GM12872 (cell line): Measurements from ENCODE around the gene AUH.

Experiments
- TF ChIP-seq, protein P1 (sequence below): IDR thresholded peaks from 3 replicates; pipeline ENCODE4 v1.5.1; 2011; ENCODE audit warnings: low read depth, mild to moderate bottlenecking, low read length, moderate library complexity; ENCODE audit not compliant: insufficient read depth

AUH gene

DNA sequence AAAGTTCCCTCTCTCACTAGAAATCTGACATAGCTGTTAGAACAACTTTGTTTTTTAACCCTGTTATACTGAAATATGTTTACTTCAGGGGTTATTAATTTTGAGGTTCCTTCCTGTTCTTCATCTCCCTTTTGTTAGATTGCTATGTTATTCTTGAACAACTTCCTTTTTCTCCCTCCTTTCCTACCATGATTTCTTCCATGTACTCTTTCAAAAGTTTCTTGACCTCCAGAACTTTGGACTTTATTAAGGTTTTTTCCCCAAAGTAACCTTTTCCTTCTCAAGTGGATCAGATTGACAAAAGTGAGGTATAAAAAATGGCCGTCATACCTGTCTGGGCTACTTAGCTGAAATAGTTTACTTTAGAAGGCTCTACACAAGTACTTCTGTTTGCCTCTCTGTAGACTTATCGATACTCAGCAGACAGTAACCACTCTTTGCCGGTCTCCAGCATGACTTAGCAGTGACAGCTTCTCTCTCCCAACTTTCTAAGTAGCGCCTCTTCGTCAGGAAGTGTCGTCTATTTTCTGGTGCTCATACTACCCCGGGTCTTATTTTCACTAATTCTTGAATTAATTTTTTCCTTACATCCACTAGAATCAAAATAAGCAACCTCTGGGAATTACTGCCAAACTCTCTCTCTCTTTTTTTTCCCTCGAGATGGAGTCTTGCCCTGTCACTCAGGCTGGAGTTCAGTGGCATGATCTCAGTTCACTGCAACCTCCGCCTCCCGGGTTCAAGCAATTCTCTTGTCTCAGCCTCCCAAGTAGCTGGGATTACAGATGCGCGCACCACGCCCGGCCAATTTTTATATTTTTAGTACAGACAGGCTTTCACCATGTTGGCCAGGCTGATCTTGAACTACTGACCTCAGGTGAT, 42.2 kb upstream of the AUH start:
- TF ChIP-seq, protein P1, sequence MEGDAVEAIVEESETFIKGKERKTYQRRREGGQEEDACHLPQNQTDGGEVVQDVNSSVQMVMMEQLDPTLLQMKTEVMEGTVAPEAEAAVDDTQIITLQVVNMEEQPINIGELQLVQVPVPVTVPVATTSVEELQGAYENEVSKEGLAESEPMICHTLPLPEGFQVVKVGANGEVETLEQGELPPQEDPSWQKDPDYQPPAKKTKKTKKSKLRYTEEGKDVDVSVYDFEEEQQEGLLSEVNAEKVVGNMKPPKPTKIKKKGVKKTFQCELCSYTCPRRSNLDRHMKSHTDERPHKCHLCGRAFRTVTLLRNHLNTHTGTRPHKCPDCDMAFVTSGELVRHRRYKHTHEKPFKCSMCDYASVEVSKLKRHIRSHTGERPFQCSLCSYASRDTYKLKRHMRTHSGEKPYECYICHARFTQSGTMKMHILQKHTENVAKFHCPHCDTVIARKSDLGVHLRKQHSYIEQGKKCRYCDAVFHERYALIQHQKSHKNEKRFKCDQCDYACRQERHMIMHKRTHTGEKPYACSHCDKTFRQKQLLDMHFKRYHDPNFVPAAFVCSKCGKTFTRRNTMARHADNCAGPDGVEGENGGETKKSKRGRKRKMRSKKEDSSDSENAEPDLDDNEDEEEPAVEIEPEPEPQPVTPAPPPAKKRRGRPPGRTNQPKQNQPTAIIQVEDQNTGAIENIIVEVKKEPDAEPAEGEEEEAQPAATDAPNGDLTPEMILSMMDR: no peak

DNA sequence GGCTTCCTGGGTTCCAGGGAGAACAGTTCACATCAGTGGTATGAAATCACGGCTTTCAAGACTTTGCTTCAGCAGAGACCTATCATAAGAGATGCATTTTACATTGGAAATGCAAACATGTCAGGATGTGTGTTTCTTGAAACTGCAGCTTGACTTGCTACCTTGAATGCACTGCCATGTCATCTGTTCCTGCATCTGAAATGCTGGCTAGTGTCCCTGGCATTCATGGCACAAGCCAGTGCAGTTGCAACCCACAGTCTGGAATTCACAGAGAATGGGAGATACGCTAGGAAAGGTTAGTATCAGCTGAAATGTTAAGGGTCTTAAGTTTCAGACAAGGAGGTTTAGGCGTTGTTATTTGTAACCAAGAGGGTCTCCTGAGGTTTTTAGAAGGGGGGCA, 37.2 kb upstream of the AUH start:
- TF ChIP-seq, protein P1: no peak

DNA sequence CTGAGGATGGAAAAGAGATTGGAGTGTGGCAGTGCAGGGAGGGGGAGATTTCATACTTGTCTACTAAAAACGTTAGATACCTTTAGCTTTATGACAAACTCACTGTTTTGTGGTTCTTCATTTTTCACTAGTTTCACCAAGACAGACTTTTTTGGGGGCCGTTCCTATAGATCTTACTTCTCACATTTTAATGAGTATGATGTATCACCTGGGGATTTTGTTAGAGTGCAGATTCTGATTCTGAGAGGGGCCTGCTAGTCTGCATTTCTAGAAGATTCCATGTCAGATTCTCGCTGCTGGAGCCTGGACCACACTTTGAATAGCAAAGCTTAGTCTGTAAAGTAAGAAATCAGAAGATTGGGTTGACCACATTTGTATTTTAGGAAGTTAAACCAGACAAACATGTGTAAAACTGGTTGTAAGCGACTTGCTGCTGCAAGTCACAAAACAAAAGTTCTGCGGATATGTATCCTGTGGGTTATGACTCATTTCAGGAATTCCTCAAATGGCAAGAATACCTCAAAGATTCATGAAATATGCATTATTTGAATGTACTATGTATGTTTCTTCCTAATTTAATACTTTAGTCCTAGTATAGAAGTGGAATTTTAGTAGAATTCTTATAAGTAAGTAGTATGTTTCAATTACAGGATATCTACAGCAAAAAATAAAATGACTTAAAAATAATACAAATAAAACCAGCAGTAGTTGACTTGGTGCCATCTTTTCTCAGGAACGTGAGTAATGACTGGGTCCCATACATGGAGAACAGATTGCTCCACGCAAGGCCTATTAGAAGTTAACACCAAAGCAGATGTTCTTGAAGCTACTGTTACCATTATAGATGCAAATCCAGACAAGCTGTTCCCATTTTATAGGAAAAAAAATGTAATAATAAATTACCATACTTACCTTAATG, 34.1 kb upstream of the AUH start:
- TF ChIP-seq, protein P1: no peak

DNA sequence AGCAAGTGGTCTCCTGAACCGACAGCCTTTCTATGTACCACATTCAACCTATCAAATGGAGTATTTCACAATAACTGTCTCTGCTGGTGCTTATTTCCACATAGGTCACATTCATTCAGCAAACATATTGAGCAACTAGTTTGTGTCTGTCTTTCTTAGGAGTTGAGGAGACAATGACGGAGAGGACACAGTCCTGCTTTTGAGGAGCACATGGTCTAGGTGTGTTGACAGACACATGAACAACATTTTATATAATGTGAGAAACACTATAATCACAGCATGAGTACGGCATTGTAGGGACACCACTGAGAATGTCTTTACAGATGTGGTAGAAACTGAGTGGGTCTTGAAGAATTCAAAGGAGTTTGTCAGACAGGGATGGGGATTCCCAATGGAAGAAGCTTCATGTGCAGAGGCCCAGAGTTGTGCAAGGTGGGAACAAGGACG, 33.4 kb upstream of the AUH start:
- TF ChIP-seq, protein P1: no peak

DNA sequence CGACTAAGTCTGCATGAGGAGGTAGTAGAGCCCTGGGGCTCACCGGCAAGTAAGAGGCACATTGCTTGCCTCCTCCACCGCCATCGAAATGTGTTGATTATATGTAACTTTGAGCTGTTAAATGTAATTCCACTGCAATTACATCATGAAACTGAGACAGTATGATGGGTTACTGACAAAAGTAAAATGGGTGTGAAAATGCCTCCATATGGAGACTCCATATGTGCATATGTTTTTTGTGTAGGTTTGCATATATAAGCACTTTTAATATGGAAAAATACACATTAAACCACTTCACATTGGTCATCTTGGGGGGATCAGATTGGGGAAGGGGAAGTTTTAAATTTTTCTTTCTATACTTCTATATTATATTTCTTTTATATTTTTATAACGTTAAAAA, 32.1 kb upstream of the AUH start:
- TF ChIP-seq, protein P1: no peak

DNA sequence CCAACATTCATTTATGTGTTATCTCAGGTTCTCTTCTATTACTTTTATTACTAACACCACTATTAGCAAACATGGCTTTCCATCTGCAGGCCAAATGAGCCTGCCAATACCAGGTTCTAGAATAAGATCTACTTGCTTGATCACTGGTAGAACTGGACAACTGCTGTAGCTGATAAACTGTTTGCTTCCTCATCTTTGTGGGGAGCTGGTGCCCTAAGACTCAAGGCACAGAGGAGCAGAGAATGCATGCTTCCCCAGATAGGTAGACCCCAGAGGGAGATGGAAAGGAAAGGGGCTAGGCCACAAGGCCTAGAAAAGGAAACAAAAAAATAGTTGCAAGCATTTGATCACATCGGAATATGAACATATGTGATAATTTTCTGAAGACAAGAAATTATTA, 30.7 kb upstream of the AUH start:
- TF ChIP-seq, protein P1: no peak

DNA sequence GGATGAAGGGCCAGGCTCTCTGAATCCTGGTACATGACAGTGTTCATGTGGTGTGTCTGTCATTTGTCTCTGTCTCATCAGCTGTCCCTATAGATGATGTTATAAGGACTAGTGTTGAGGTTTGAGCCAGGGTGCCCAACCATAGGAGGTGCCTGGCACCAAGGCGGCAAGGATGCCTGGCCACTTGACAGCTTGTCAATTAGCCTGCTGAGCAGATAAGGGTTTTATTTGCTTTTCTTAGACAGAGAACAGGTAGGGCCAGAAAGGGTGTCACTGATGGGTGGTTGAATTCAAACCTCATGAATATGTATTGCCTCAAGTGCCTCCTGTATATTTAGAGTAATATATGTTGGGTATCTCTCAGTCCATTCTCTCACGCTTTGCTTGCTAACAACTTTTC, 30.1 kb upstream of the AUH start:
- TF ChIP-seq, protein P1: no peak
